ENCODE data around the gene RASSF8. TPM values are rescaled to one million over a fixed set of nuclear protein-coding genes. Genes with fewer than 3 reads are reported as not detected.

RASSF8 gene
- total and polyA plus RNA-seq, 2 of the 8 experiments (the other 6 are each of a cell fraction or from before 2014, with no cell fraction given): 6.4 to 46.7 TPM

GRCh38 chr12:26031827-26032226, 73.3 kb downstream of the RASSF8 start (continued):
- TF ChIP-seq CHD7 (IDR thresholded peaks at IDR 0.05; ENCODE audit: insufficient replicate concordance, low read length): no peak
- TF ChIP-seq CHD2 (IDR thresholded peaks at IDR 0.05; ENCODE audit: low read length): no peak
- no peak for TF ChIP-seq EGR1 (IDR thresholded peaks at IDR 0.05; ENCODE audit: borderline replicate concordance, low read depth, low read length)
- TF ChIP-seq ZNF274 (IDR thresholded peaks at IDR 0.05; ENCODE audit: borderline replicate concordance, extremely low read depth, low read length): no peak
- TF ChIP-seq POU5F1 (IDR thresholded peaks at IDR 0.05; ENCODE audit: low read depth, low read length): no peak
- no peak for TF ChIP-seq E2F6 (IDR thresholded peaks at IDR 0.05)
